Measurements from ENCODE around the gene RNF8.
A peak's percentile ranks its signal among the peaks of the same experiment; 100 is the strongest.
"Not testable (repeated sequence)": the region's sequence is repeated elsewhere in the genome, so short reads cannot be mapped to it uniquely, and the experiment has no call there.

RNF8 gene

GRCh38 chr6:37401658-37402057 is 47.9 kb downstream of the RNF8 start:
- DNase-seq: not testable (repeated sequence)

GRCh38 chr6:37406726-37407341 is 53.1 kb downstream of the RNF8 start:
- DNase-seq: no peak

GRCh38 chr6:37407948-37408347 is 54.2 kb downstream of the RNF8 start:
- DNase-seq: no peak

GRCh38 chr6:37409501-37409900 is 55.7 kb downstream of the RNF8 start:
- DNase-seq: no peak

- DNase-seq: no peak
These were observed 63.6 kb downstream of the RNF8 start for GRCh38 chr6:37417393-37417792.

GRCh38 chr6:37418722-37419121 is 64.9 kb downstream of the RNF8 start:
- DNase-seq: no peak

- no peak for DNase-seq
These were observed 72.5 kb downstream of the RNF8 start for GRCh38 chr6:37426058-37426944.

- DNase-seq: no peak
These were observed 73.2 kb downstream of the RNF8 start for GRCh38 chr6:37426945-37427510.

GRCh38 chr6:37429352-37429750 is 75.6 kb downstream of the RNF8 start:
- no peak for DNase-seq

- no peak for DNase-seq
These were observed 78.8 kb downstream of the RNF8 start for GRCh38 chr6:37432590-37432915.

- peak; percentile 88 for DNase-seq
These were observed 79.3 kb downstream of the RNF8 start, which contains the start of gene CMTR1 for GRCh38 chr6:37432916-37433656. Gene CMTR1 (plus strand): TSS chr6:37433221. CDS start chr6:37435630, 2,409 bp downstream.

GRCh38 chr6:37433657-37434271 is 80.0 kb downstream of the RNF8 start:
- no peak for DNase-seq

- no peak for DNase-seq
These were observed 81.6 kb downstream of the RNF8 start for GRCh38 chr6:37435373-37435772.

GRCh38 chr6:37435816-37436215 is 82.0 kb downstream of the RNF8 start:
- DNase-seq: no peak

GRCh38 chr6:37438930-37439329 is 85.1 kb downstream of the RNF8 start:
- no peak for DNase-seq

- DNase-seq: no peak
These were observed 87.9 kb downstream of the RNF8 start for GRCh38 chr6:37441651-37442050.

- no peak for DNase-seq
These were observed 88.8 kb downstream of the RNF8 start for GRCh38 chr6:37442416-37443215.

GRCh38 chr6:37443216-37443542 is 89.4 kb downstream of the RNF8 start:
- not testable (repeated sequence) for DNase-seq
